H1 (cell line): ENCODE data around the gene TNIK. TPM values are rescaled to one million over a fixed set of nuclear protein-coding genes. Genes with fewer than 3 reads are reported as not detected.

Experiments used
- CTCF ChIA-PET: fragments of 300-600 bp; sonication (Branson Sonifier 250); formaldehyde crosslinking; loops from one replicate; lab custom pipeline; 2021; ENCODE audit not compliant: partially characterized antibody; lab: Charles Lee
- POLR2A ChIA-PET: fragments of 300-600 bp; sonication (Branson Sonifier 250); formaldehyde crosslinking; loops from one replicate; lab custom pipeline; 2021; ENCODE audit warnings: inconsistent platforms; ENCODE audit not compliant: partially characterized antibody; lab: Charles Lee
- DNase-seq, 2 experiments: peaks; one replicate each; pipeline versions ENCODE4 v3.0.0 to v3.0.0-alpha.2; 2010 to 2022; ENCODE audit warnings: low spot score in 2 of 2, low read depth in 1 of 2, mixed read lengths in 1 of 2
- FAIRE-seq: peaks from 2 replicates; lab custom pipeline; 2011; peaks lifted over from hg19 to GRCh38; lab: Jason Lieb, UNC
- H2AFZ ChIP-seq: 2 replicates; pipeline ENCODE4 v1.8.1; 2012; ENCODE audit warnings: low read length, inconsistent platforms
- H2AK5ac ChIP-seq: 2 replicates; pipeline ENCODE4 v1.6.1; 2013; ENCODE audit warnings: low read depth, low read length
- H2BK120ac ChIP-seq: replicated peaks from 2 replicates; pipeline ENCODE3; 2013; ENCODE audit warnings: low read depth, low read length, inconsistent platforms
- H2BK12ac ChIP-seq: 2 replicates; pipeline ENCODE4 v1.6.1; 2013; ENCODE audit warnings: low read depth, low read length
- H2BK15ac ChIP-seq: 2 replicates; pipeline ENCODE4 v1.6.1; 2013; ENCODE audit warnings: low read length
- H2BK20ac ChIP-seq: 2 replicates; pipeline ENCODE4 v1.6.1; 2013; ENCODE audit warnings: low read length
- H2BK5ac ChIP-seq: 2 replicates; pipeline ENCODE4 v1.6.1; 2013; ENCODE audit warnings: low read depth, low read length
- H3K14ac ChIP-seq: 2 replicates; pipeline ENCODE4 v1.6.1; 2013; ENCODE audit warnings: inconsistent platforms; ENCODE audit not compliant: insufficient read length
- H3K18ac ChIP-seq: 2 replicates; pipeline ENCODE4 v1.6.1; 2013; ENCODE audit warnings: low read length; ENCODE audit errors: extremely low read depth
- H3K23ac ChIP-seq: 2 replicates; pipeline ENCODE4 v1.6.1; 2013; ENCODE audit warnings: inconsistent platforms; ENCODE audit not compliant: insufficient read length
- H3K23me2 ChIP-seq: 2 replicates; pipeline ENCODE4 v1.6.1; 2013; ENCODE audit warnings: low read depth, low read length
- H3K27ac ChIP-seq: 2 replicates; pipeline ENCODE4 v1.6.1; 2011; ENCODE audit warnings: low read depth, low read length, inconsistent platforms
- H3K27me3 ChIP-seq, 4 experiments: replicated peaks in 1 of 4; 1 replicate in 1 of 4; 2 replicates in 3 of 4; pipeline versions ENCODE4 v1.6.1 to v1.8.1; 2011 to 2013; ENCODE audit warnings: low read length in 3 of 4, mild to moderate bottlenecking in 3 of 4, inconsistent platforms in 2 of 4, mixed read lengths in 2 of 4, moderate library complexity in 1 of 4; ENCODE audit not compliant: control insufficient read depth in 3 of 4, insufficient read depth in 3 of 4; ENCODE audit errors: extremely low read depth in 1 of 4
- H3K36me3 ChIP-seq, 4 experiments: 2 replicates each; pipeline versions ENCODE4 v1.6.1 to v1.8.1; 2011 to 2013; ENCODE audit warnings: mild to moderate bottlenecking in 4 of 4, low read length in 3 of 4, moderate library complexity in 2 of 4, control low read depth in 1 of 4, inconsistent platforms in 1 of 4; ENCODE audit not compliant: insufficient read depth in 4 of 4, control insufficient read depth in 2 of 4
- H3K4ac ChIP-seq: replicated peaks from 2 replicates; pipeline ENCODE3; 2013; ENCODE audit warnings: low read length, low read depth, mixed read lengths, inconsistent platforms; ENCODE audit not compliant: insufficient read length
- H3K4me1 ChIP-seq, 4 experiments: replicated peaks in 1 of 4; 1 replicate in 1 of 4; 2 replicates in 3 of 4; pipeline versions ENCODE4 v1.6.1 to v1.8.1; 2011 to 2013; ENCODE audit warnings: low read length in 3 of 4, inconsistent platforms in 2 of 4, mixed read lengths in 1 of 4; ENCODE audit not compliant: insufficient read depth in 4 of 4, control insufficient read depth in 3 of 4
- H3K4me2 ChIP-seq, 2 experiments: 2 replicates each; pipeline versions ENCODE4 v1.6.1 to v1.8.1; 2011 to 2013; ENCODE audit warnings: low read depth in 2 of 2, low read length in 2 of 2, control low read depth in 1 of 2, inconsistent platforms in 1 of 2, mild to moderate bottlenecking in 1 of 2; ENCODE audit not compliant: insufficient read depth in 1 of 2
- H3K4me3 ChIP-seq, 4 experiments: fragments of 200-600, 300-600 bp in 1 of 4; sonication (generic), shearing (Covaris generic), sonication (Bioruptor Twin) in 1 of 4; 2 replicates each; pipeline versions ENCODE4 v1.5.1 to v1.8.1; 2011 to 2016; ENCODE audit warnings: low read length in 4 of 4, low read depth in 3 of 4, control low read depth in 2 of 4, inconsistent platforms in 2 of 4, mild to moderate bottlenecking in 2 of 4, mixed read lengths in 1 of 4, moderate library complexity in 1 of 4; ENCODE audit not compliant: insufficient read depth in 2 of 4; ENCODE audit errors: extremely low read depth in 1 of 4
- H3K56ac ChIP-seq: replicated peaks from 2 replicates; pipeline ENCODE3; 2013; ENCODE audit warnings: low read depth, mild to moderate bottlenecking, mixed read lengths, low read length, inconsistent platforms; ENCODE audit not compliant: insufficient read length
- H3K79me1 ChIP-seq: 2 replicates; pipeline ENCODE4 v1.6.1; 2013; ENCODE audit warnings: low read depth, low read length, control low read depth
- H3K79me2 ChIP-seq, 2 experiments: 2 replicates each; pipeline versions ENCODE4 v1.6.1 to v1.8.1; 2012 to 2013; ENCODE audit warnings: low read length in 2 of 2, mild to moderate bottlenecking in 2 of 2, inconsistent platforms in 1 of 2; ENCODE audit not compliant: insufficient read depth in 2 of 2, control insufficient read depth in 1 of 2
- H3K9ac ChIP-seq, 4 experiments: replicated peaks in 1 of 4; 1 replicate in 1 of 4; 2 replicates in 3 of 4; pipeline versions ENCODE4 v1.6.1 to v1.8.1; 2011 to 2013; ENCODE audit warnings: low read depth in 3 of 4, low read length in 3 of 4, control low read depth in 2 of 4, mild to moderate bottlenecking in 2 of 4, moderate library complexity in 2 of 4, inconsistent platforms in 1 of 4; ENCODE audit errors: extremely low read depth in 1 of 4
- H3K9me3 ChIP-seq, 2 experiments: 2 replicates each; pipeline versions ENCODE4 v1.6.1 to v1.8.1; 2012 to 2013; ENCODE audit warnings: mild to moderate bottlenecking in 2 of 2, moderate library complexity in 2 of 2, control low read depth in 1 of 2, inconsistent platforms in 1 of 2, low read depth in 1 of 2, low read length in 1 of 2, mixed read lengths in 1 of 2; ENCODE audit not compliant: insufficient read depth in 2 of 2
- H4K20me1 ChIP-seq, 2 experiments: replicated peaks in 1 of 2; 2 replicates each; pipeline versions ENCODE3 to v1.8.1; 2011 to 2013; ENCODE audit warnings: inconsistent platforms in 2 of 2, low read length in 2 of 2, mild to moderate bottlenecking in 1 of 2; ENCODE audit not compliant: insufficient read depth in 2 of 2, control insufficient read depth in 1 of 2
- H4K5ac ChIP-seq: 2 replicates; pipeline ENCODE4 v1.6.1; 2013; ENCODE audit warnings: low read length, low read depth, mixed read lengths, inconsistent platforms; ENCODE audit not compliant: insufficient read length
- H4K8ac ChIP-seq: 2 replicates; pipeline ENCODE4 v1.8.0; 2013; ENCODE audit warnings: mild to moderate bottlenecking, moderate library complexity, low read length, inconsistent platforms; ENCODE audit not compliant: insufficient read depth; ENCODE audit errors: extremely low read depth
- H4K91ac ChIP-seq: replicated peaks from 2 replicates; pipeline ENCODE3; 2013; ENCODE audit warnings: low read length, mixed read lengths, inconsistent platforms; ENCODE audit not compliant: insufficient read length
- E2F6 ChIP-seq: IDR thresholded peaks from 2 replicates; pipeline ENCODE4 v1.6.1; 2012; ENCODE audit warnings: inconsistent platforms
- HDAC6 ChIP-seq: IDR thresholded peaks from one replicate; pipeline ENCODE4 v1.7.1; 2012; ENCODE audit warnings: low read depth, mild to moderate bottlenecking, inconsistent platforms, low read length, moderate library complexity
- KDM5A ChIP-seq: fragments of 200-600 bp; IDR thresholded peaks from 2 replicates; pipeline ENCODE4 v1.7.1; 2012; ENCODE audit warnings: mild to moderate bottlenecking, low read length, inconsistent platforms, mixed read lengths
- POLR2A ChIP-seq, 2 experiments: IDR thresholded peaks; 1 replicate in 1 of 2; 2 replicates in 1 of 2; pipeline ENCODE4 v1.6.1; 2011; ENCODE audit warnings: low read depth in 2 of 2, low read length in 2 of 2, mild to moderate bottlenecking in 2 of 2; ENCODE audit errors: control extremely low read depth in 1 of 2
- SP2 ChIP-seq: IDR thresholded peaks from 2 replicates; pipeline ENCODE4 v1.6.1; 2012; ENCODE audit warnings: mild to moderate bottlenecking, low read length, inconsistent platforms
- TAF7 ChIP-seq: optimal IDR thresholded peaks from 2 replicates; pipeline ENCODE3; 2011; ENCODE audit warnings: low read depth, mild to moderate bottlenecking, inconsistent platforms, low read length, moderate library complexity, borderline replicate concordance
- WGBS, 2 experiments: shearing (Covaris generic) in 1 of 2; methylation state at CpG; one replicate each; pipeline versions ENCODE4 v1.1.6 to v1.1.7; 2013 to 2015; ENCODE audit warnings: low lambda C conversion rate in 2 of 2, mixed read lengths in 2 of 2, inconsistent platforms in 1 of 2, low coverage in 1 of 2, missing lambda C conversion rate in 1 of 2; ENCODE audit not compliant: insufficient replicate concordance in 2 of 2, insufficient coverage in 1 of 2, insufficient read length in 1 of 2; ENCODE audit errors: extremely low coverage in 1 of 2, missing lambda C conversion rate in 1 of 2; 5-methylcytosine and 5-hydroxymethylcytosine counted together
- polyA plus RNA-seq, 7 experiments: library from polyadenylated mRNA; depleted of rRNA in 3 of 7; stranded (reverse) in 5 of 7; unstranded in 2 of 7; fragments of >200 nt in 5 of 7; fragments of 200-250 nt in 2 of 7; gene quantifications; 1 replicate in 5 of 7; 2 replicates in 1 of 7; 4 replicates in 1 of 7; pipeline versions ENCODE4 v1.2.1 to v1.2.3, GENCODE V29; 2011 to 2013; ENCODE audit warnings: missing spikeins in 2 of 7, mixed read lengths in 2 of 7
- total RNA-seq: library from RNA; stranded (reverse); fragmentation: NEBNext Ultra II Directional; extraction: Animal tissue kit (Norgen Biotek cat#: 25700); gene quantifications from 2 replicates; pipeline ENCODE4 v1.2.1, GENCODE V29; 2021

The TNIK gene
- total and polyA plus RNA-seq, 2 of the 8 experiments (the other 6 are each of a cell fraction or from before 2014, with no cell fraction given), result 7.4 to 42.0 TPM

GRCh38 chr3:171225708-171226107 lies 234.5 kb downstream of the TNIK start:
- CTCF ChIA-PET, result interaction anchor here (0.9 to 1.4 kb wide), 3 partner anchors 11 to 62 kb away, joined by 3 to 5 read pairs (median 3); no protein-coding TSS in a partner anchor
- no peaks in the 10 kb centered on the region for H4K20me1 ChIP-seq
- no peak for TF ChIP-seq KDM5A
- TF ChIP-seq SP2, result no peak
- no peak for TF ChIP-seq POLR2A (IDR thresholded peaks at IDR 0.05; ENCODE audit: control extremely low read depth in 1 of 2, low read depth in 2 of 2, low read length in 2 of 2)
- TF ChIP-seq TAF7, result no peak
- no peak for TF ChIP-seq HDAC6
- no peak for TF ChIP-seq E2F6

More at GRCh38 chr3:171225708-171226107, 234.5 kb downstream of the TNIK start:
- H3K79me2 ChIP-seq, result no peaks in the 10 kb centered on the region
- no peak overlapping the region for H3K14ac ChIP-seq
- whole genome bisulfite sequencing, 2 experiments, result 81% methylated on average over 1 of the region's 1 CpG; no CpG with 5 or more reads in 1 of the 2 experiments
- no peak overlapping the region for H3K23ac ChIP-seq
- no peak overlapping the region for H3K27ac ChIP-seq
- H3K9me3 ChIP-seq, result no peaks in the 10 kb centered on the region
- H3K9ac ChIP-seq, result no peak overlapping the region
- H2BK5ac ChIP-seq, result no peak overlapping the region
- H3K36me3 ChIP-seq, result peaks cover 0 to 4% (median 0%) of the 10 kb centered on the region in 4 experiments; a peak in 3 of 8 replicates
- FAIRE-seq (no peak), DNase-seq (no peak)
- no peak overlapping the region for H2BK15ac ChIP-seq
- H4K91ac ChIP-seq, result no peak overlapping the region
- H4K5ac ChIP-seq, result no peak overlapping the region
- H3K27me3 ChIP-seq, result no peaks in the 10 kb centered on the region
- H2BK20ac ChIP-seq, result no peak overlapping the region
- H3K79me1 ChIP-seq, result no peaks in the 10 kb centered on the region
- H2BK120ac ChIP-seq, result no peak overlapping the region
- no peak overlapping the region for H2AFZ ChIP-seq
- no peak overlapping the region for H3K56ac ChIP-seq
- H3K18ac ChIP-seq, result no peak overlapping the region
- H3K4me2 ChIP-seq, result no peak overlapping the region
- POLR2A ChIA-PET, result no interaction called here
- no peak overlapping the region for H3K4me3 ChIP-seq
- no peaks in the 10 kb centered on the region for H3K23me2 ChIP-seq
- no peak overlapping the region for H3K4ac ChIP-seq
- no peak overlapping the region for H4K8ac ChIP-seq
- no peaks in the 10 kb centered on the region for H3K4me1 ChIP-seq
- no peak overlapping the region for H2BK12ac ChIP-seq
- no peak overlapping the region for H2AK5ac ChIP-seq
